ENCODE data around the gene LRRC74B.

Gene LRRC74B

GRCh38 chr22:21013657-21014201, 32.0 kb upstream of the LRRC74B start:
- DNase-seq (ENCODE audit: low read depth, low spot score) = no peak

DNA sequence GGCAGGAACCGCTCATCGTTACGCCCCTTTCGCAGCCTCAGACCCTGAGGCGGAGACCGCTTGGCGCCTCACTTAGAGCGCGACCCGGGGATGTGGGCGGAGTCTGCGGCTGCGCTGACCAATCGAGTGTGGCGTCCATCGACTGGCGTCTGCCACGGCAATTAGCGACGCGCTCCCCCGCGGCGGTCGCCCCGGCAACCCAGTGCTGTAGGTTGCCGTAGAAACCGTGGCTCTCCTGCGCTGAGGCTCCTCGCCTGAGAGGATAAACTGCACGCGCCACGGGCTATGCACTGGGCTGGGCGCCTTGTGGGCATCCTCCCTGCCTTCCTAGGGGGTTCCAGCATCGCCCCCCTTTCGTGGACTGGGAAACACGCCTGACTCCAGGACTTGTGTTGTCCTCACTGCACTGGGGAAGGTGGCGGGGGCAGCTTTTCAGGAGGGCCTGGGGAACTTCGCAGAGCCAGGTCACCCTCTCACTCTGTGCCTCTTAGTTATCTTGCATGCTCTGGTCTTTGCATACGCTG, 31.5 kb upstream of the LRRC74B start:
- no peak for DNase-seq (ENCODE audit: low read depth, low spot score)

GRCh38 chr22:21014726-21015465, 30.9 kb upstream of the LRRC74B start, which contains the start of gene P2RX6:
TSS of gene P2RX6 (plus strand) at chr22:21015165. CDS start at chr22:21015175, 10 bp downstream.
- DNase-seq (ENCODE audit: low read depth, low spot score) = no peak

GRCh38 chr22:21015466-21016006, 30.2 kb upstream of the LRRC74B start:
- DNase-seq (ENCODE audit: low read depth, low spot score) = no peak

DNA sequence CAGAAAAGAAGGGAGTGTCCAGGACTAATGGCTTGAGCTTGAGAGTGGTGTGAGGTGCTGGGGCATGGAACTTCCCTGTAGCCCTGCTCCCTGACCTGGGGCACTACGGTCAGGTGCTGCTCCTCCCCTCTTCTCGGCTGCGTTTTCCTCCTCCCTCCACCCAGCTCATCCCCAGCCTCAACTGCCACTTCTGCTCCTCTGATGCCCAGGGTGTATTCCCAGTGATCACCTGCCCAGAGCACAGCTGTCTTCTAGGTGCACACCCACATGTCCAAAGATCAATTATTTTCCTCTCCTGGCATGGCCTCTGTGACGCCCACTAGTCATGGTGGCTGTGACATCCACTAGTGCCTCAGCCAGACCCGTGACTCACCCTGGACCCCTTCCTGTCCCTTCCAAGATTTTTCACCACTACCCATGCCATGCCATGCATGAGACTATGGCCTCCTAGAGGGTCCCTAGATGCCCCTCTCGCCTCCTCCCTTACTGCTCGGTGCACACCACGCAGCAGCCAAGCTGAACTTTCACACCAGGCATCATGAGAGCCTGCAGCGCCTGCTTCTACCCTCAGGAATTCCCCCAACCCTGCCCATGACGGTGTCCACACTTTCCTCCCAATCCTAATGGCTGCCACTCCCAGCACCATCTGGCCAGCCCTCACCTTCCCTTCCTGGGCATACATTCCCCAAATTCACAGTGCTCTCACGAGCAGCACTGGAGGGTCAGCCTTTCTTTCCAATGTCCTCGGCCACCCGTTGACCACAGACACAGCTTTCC, 28.9 kb upstream of the LRRC74B start:
- DNase-seq (ENCODE audit: low read depth, low spot score) = no peak

- DNase-seq (ENCODE audit: low read depth, low spot score) = no peak
Measured at GRCh38 chr22:21018314-21018713, 27.4 kb upstream of the LRRC74B start.

- no peak for DNase-seq (ENCODE audit: low read depth, low spot score)
Measured at GRCh38 chr22:21020802-21021429, 24.8 kb upstream of the LRRC74B start.

DNA sequence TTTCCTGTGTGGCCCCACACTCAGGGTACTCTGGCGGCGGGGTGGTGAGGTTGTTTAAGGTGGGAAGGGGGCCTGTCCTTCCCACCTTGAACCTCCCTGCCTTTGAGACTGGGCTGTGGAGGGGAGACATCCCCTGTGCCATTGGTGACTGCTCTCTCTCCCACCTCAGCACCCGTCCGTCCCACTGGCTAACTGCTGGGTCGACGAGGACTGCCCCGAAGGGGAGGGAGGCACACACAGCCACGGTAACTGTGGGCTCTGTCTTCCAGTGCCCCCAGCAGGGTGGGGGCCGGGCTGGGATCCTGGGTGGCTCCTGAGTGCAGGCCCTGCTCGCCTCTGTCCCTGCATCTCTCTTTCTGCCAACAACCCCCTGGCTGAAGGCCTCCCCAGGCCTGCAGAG, 23.2 kb upstream of the LRRC74B start:
- DNase-seq (ENCODE audit: low read depth, low spot score) = no peak

GRCh38 chr22:21022955-21023614, 22.7 kb upstream of the LRRC74B start:
- DNase-seq (ENCODE audit: low read depth, low spot score) = no peak

GRCh38 chr22:21025266-21025665, 20.5 kb upstream of the LRRC74B start:
- DNase-seq (ENCODE audit: low read depth, low spot score) = no peak

- DNase-seq (ENCODE audit: low read depth, low spot score) = no peak
Measured at GRCh38 chr22:21025763-21026755, 19.7 kb upstream of the LRRC74B start.

DNA sequence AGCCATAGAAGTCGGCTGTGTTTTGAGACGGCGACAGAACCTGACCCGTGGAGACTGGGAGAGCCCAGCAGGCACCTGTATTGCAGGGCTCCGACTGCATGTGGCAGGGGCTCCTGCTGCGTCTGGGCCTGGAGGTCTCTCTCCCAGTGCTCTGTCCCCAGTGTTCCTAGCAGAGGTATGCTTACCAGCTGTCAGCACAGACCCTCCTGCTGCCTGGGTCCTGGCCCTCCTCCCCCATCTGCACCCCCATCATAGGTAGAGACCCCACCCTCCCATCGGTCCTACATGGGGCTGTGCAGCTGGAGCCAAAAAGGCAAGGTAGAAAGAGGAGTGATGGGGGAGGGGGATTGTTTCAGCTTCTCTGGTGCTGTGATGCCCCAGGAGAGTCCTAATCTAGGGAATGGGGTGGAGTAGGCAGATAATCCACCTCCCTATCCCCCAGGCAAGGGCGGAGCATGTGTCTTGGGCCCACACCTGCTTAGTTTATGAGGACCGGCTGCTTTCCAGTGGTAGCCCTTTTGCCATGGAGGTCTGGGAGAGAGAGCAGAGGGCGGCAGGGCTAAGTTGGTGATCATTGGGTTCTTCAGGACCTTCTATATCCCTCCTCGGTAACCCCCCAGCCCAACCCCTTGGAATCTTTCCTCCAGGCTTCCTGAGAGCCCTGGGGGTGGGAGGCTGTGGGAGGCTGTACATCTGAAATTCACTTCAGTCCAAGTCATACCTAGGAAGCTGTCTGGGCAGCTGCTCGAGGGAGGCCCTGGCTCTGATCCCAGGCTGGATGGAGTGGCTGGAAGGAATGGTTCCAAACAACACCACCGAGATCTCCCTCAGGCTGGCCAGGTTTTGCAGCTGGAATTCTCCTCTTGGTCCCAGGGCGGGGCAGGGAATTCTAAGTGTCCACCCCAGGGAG, 18.7 kb upstream of the LRRC74B start:
- no peak for DNase-seq (ENCODE audit: low read depth, low spot score)

- no peak for DNase-seq (ENCODE audit: low read depth, low spot score)
Measured at GRCh38 chr22:21028277-21029251, 17.2 kb upstream of the LRRC74B start.

DNA sequence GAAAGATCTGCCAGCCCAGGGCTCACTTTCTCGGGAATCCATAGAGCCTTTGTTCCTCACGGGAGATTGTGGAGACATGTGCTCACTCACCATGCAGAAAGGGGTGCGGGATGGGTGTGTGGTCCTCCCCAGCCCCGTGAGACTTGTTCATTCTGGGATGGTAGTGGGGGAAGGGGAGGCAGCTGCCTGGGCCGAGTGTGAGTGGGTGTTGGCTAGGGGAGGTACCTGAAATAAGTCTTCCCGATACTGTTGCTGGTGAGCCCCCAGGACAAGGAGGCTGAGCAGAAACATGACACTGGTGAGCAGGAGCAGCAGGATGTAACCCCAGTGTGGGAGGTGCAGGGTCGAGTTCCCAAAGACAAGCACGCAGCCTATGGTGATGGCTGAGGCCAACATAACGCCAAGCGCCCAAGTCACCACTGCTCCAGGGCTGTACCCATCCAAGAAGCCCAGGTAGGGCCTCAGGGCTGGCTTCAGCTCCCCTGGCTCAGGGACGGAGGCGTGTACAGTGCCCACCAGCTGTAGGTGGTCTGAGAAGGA, 16.2 kb upstream of the LRRC74B start:
- DNase-seq (ENCODE audit: low read depth, low spot score) = no peak

DNA sequence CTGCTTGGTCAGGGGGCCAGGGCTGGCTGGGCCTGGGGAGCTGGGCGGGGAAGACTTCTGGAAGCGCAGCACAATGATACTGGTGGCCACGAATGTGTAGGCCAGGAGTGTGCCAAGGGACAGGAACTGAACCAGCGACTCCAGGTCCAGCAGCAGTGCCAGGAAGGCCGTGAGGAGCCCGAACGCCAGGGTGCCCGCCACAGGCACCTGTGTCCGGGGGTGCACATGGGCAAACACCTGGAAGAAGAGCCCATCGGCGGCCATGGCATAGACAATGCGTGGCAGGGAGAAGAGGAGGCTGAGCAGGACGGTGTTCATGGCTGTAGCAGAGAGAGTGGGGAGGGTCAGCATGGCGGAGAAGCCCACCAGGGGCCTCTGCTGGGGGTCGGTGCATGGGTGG, 15.7 kb upstream of the LRRC74B start:
- no peak for DNase-seq (ENCODE audit: low read depth, low spot score)

- no peak for DNase-seq (ENCODE audit: low read depth, low spot score)
Measured at GRCh38 chr22:21030621-21031544, 14.9 kb upstream of the LRRC74B start.

Measured in iPS DF 19.7 (cell line).